GM12891 (cell line): ENCODE measurements around the gene DTHD1. TPM values are rescaled to one million over a fixed set of nuclear protein-coding genes. Genes with fewer than 3 reads are reported as not detected.

Experiments used
- DNase-seq: peaks from one replicate; pipeline ENCODE4 v3.0.0; 2011; ENCODE audit warnings: low spot score; ENCODE audit not compliant: insufficient read length
- FAIRE-seq: peaks from 2 replicates; lab custom pipeline; 2011; peaks lifted over from hg19 to GRCh38; lab: Jason Lieb, UNC
- PAX5 ChIP-seq: IDR thresholded peaks from 2 replicates; pipeline ENCODE4 v1.6.1; 2011; ENCODE audit warnings: low read length, moderate library complexity, mild to moderate bottlenecking; ENCODE audit not compliant: insufficient read depth, severe bottlenecking
- POLR2A ChIP-seq: IDR thresholded peaks from 2 replicates; pipeline ENCODE4 v1.6.1; 2011; ENCODE audit warnings: low read depth, low read length, control low read depth
- POLR2AphosphoS5 ChIP-seq: IDR thresholded peaks from 2 replicates; pipeline ENCODE4 v1.6.1; 2011; ENCODE audit warnings: low read depth, low read length, control low read depth
- POU2F2 ChIP-seq: IDR thresholded peaks from 2 replicates; pipeline ENCODE4 v1.6.1; 2011; ENCODE audit warnings: low read depth, mild to moderate bottlenecking, control low read depth, low read length, moderate library complexity
- SPI1 ChIP-seq: IDR thresholded peaks from 2 replicates; pipeline ENCODE4 v1.6.1; 2011; ENCODE audit warnings: low read depth, low read length, control low read depth
- TAF1 ChIP-seq: IDR thresholded peaks from 2 replicates; pipeline ENCODE4 v1.6.1; 2011; ENCODE audit warnings: low read depth, low read length, control low read depth
- polyA plus RNA-seq: library from polyadenylated mRNA; unstranded; fragments of >200 nt; gene quantifications from one replicate; pipeline ENCODE4 v1.2.1, GENCODE V29; 2012; ENCODE audit warnings: low read depth, missing spikeins, inconsistent platforms; ENCODE audit not compliant: missing spikeins

Gene DTHD1
- 0.71 TPM for polyA plus RNA-seq

GRCh38 chr4:36281384-36282106, at the start of gene DTHD1:
Gene DTHD1 (plus strand): TSS chr4:36281616. CDS start chr4:36281759, 143 bp downstream.
- TF ChIP-seq POLR2AphosphoS5 (no peak), POLR2A (no peak), PAX5 (no peak), SPI1 (no peak), TAF1 (no peak), POU2F2 (no peak)
- DNase-seq (no peak), FAIRE-seq (peak; percentile 13)

- peak; percentile 72 for FAIRE-seq
- TF ChIP-seq SPI1 (no peak), PAX5 (no peak), POLR2AphosphoS5 (no peak; the same call in 1 of the 2 replicates), POU2F2 (no peak), TAF1 (no peak), POLR2A (no peak)
- no peak for DNase-seq
Observed at GRCh38 chr4:36233567-36234266, 47.7 kb upstream of the DTHD1 start.

GRCh38 chr4:36235306-36235705, 46.1 kb upstream of the DTHD1 start:
- DNase-seq, result no peak
- TF ChIP-seq SPI1, result no peak
- no peak for TF ChIP-seq PAX5
- no peak; the same call in 1 of the 2 replicates for TF ChIP-seq POLR2A
- no peak for TF ChIP-seq POLR2AphosphoS5
- no peak for TF ChIP-seq POU2F2
- TF ChIP-seq TAF1, result no peak
- no peak for FAIRE-seq

- FAIRE-seq (peak; percentile 45), DNase-seq (no peak)
- TF ChIP-seq TAF1 (no peak), POLR2AphosphoS5 (no peak), SPI1 (no peak), POLR2A (no peak)
Observed at GRCh38 chr4:36236159-36236558, 45.3 kb upstream of the DTHD1 start.

- FAIRE-seq (peak; percentile 33), DNase-seq (no peak)
- no peak for TF ChIP-seq POU2F2
- peak; percentile 44 for TF ChIP-seq SPI1
Observed at GRCh38 chr4:36237366-36238313, 43.8 kb upstream of the DTHD1 start.

- no peak for TF ChIP-seq PAX5
- TF ChIP-seq POLR2AphosphoS5, result no peak
- TF ChIP-seq POLR2A, result no peak
- TF ChIP-seq POU2F2, result no peak
- no peak for TF ChIP-seq TAF1
- no peak for TF ChIP-seq SPI1
- DNase-seq, result peak; percentile 21
- no peak for FAIRE-seq
Observed at GRCh38 chr4:36241771-36242170, 39.6 kb upstream of the DTHD1 start.

GRCh38 chr4:36242629-36243354, 38.6 kb upstream of the DTHD1 start:
- FAIRE-seq, result peak; percentile 56
- TF ChIP-seq POLR2AphosphoS5 (no peak), TAF1 (no peak), POU2F2 (no peak), POLR2A (no peak), PAX5 (no peak), SPI1 (no peak)
- no peak for DNase-seq

- TF ChIP-seq TAF1 (0 out of 2 replicates have a peak, but pooled peaks have one; percentile 15), POLR2A (peak; percentile 6; the same call in 1 of the 2 replicates), SPI1 (no peak), POU2F2 (no peak), POLR2AphosphoS5 (no peak), PAX5 (no peak)
- no peak for DNase-seq
Observed at GRCh38 chr4:36243355-36244256, 37.8 kb upstream of the DTHD1 start.

More at GRCh38 chr4:36243355-36244256, 37.8 kb upstream of the DTHD1 start:
- FAIRE-seq, result no peak
